Memory B cell (primary cell): ENCODE measurements around the gene AMPD1.

Source experiments
- ATAC-seq: fragments of 150-1000 bp; cut with Tn5 transposase; 2 replicates; pipeline ENCODE4 v1.10.0; 2021; ENCODE audit warnings: low read depth, mild to moderate bottlenecking, moderate library complexity
- DNase-seq, 2 donors: peaks; one replicate each; pipeline ENCODE4 v3.0.0; 2022; ENCODE audit warnings: low spot score in 2 of 2
- H3K27ac Mint-ChIP-seq: one replicate; pipeline ENCODE4 v1.8.0; 2022; ENCODE audit warnings: mild to moderate bottlenecking, moderate library complexity, mixed read lengths
- H3K27me3 Mint-ChIP-seq: one replicate; pipeline ENCODE4 v1.8.0; 2022; ENCODE audit warnings: mixed read lengths
- H3K36me3 Mint-ChIP-seq: one replicate; pipeline ENCODE4 v1.8.0; 2022; ENCODE audit warnings: mild to moderate bottlenecking, mixed read lengths
- H3K4me1 Mint-ChIP-seq: one replicate; pipeline ENCODE4 v1.8.0; 2022; ENCODE audit warnings: mixed read lengths
- H3K4me3 Mint-ChIP-seq: one replicate; pipeline ENCODE4 v1.8.0; 2022; ENCODE audit warnings: mild to moderate bottlenecking, moderate library complexity, mixed read lengths
- H3K9me3 Mint-ChIP-seq: one replicate; pipeline ENCODE4 v1.8.0; 2022; ENCODE audit warnings: mixed read lengths

Gene AMPD1

GRCh38 chr1:114695430-114696058 is at the start of gene AMPD1:
Gene AMPD1, minus strand, starts transcription at chr1:114695546. Its CDS starts 75 bp downstream, at chr1:114695471.
- Mint-ChIP-seq H3K27me3 (peaks cover 5% of the 10 kb centered on the region), H3K9me3 (no peaks in the 10 kb centered on the region), H3K36me3 (no peaks in the 10 kb centered on the region), H3K27ac (no peak within 1 kb of the TSS), H3K4me3 (no peak within 1 kb of the TSS), H3K4me1 (no peaks in the 10 kb centered on the region)
- no peak for ATAC-seq
- DNase-seq: no peak

DNA sequence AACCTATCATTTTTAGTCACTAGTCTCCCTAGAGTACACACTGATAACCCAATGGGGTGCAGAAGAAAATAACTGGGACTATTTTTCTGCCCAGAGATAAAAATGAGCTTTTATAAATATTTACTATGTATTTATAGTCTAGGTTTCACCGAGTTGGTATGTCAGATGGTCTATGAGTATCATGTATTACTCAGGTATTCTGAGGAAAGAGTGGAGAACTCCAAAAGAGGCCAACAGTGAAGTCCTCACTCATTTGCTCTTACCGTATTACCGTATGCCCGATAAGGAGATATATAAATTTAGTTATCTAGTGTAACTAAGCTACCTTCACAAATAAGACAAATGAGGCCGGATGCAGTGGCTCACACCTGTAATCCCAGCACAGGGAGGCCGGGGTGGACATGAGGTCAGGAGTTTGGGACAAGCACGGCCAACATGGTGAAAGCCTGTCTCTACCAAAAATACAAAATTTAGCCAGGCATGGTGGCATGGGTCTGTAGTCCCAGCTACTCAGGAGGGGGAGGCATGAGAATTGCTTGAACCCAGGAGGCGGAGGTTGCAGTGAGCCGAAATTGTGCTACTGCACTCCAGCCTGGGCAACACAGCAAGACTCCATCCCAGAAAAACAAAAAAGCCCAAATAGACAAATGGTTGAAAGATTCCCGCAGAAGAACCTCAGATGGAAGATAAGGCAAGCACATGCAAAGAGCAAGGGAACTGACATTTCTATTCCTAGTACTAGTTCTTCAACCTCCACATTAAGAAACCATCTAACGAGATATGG is 46.8 kb upstream of the AMPD1 start:
- peaks cover 14% of the 10 kb centered on the region for H3K4me1 Mint-ChIP-seq

DNA sequence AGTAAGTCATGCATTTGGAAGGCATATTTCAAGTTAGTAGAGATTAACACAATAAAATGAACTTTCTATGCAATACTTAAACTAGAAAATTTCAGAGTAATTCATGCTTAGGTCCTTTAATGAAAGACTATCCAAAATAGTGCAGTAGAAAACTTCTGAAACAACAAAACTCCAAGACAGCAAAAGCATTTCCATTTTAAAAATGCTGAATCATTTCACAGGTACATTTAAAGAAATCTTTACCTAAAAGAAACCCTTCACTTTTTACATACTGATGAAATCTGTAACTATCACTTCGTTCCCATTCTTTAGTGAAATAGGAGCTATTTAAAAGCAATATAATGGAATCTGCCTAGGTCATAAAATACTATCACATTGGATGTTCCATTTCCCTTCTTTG is 45.0 kb upstream of the AMPD1 start:
- Mint-ChIP-seq H3K27me3 (no peaks in the 10 kb centered on the region), H3K36me3 (peaks cover 28% of the 10 kb centered on the region), H3K9me3 (no peaks in the 10 kb centered on the region), H3K4me1 (peaks cover 14% of the 10 kb centered on the region), H3K4me3 (no peak overlapping the region), H3K27ac (no peak overlapping the region)
- ATAC-seq: no peak
- DNase-seq: no peak

More for the DNA sequence above, 46.8 kb upstream of the AMPD1 start:
- Mint-ChIP-seq H3K4me3 (no peak overlapping the region), H3K9me3 (no peaks in the 10 kb centered on the region), H3K36me3 (peaks cover 20% of the 10 kb centered on the region), H3K27me3 (no peaks in the 10 kb centered on the region), H3K27ac (peak overlapping the region; percentile 51)
- ATAC-seq (no peak), DNase-seq (no peak)

DNA sequence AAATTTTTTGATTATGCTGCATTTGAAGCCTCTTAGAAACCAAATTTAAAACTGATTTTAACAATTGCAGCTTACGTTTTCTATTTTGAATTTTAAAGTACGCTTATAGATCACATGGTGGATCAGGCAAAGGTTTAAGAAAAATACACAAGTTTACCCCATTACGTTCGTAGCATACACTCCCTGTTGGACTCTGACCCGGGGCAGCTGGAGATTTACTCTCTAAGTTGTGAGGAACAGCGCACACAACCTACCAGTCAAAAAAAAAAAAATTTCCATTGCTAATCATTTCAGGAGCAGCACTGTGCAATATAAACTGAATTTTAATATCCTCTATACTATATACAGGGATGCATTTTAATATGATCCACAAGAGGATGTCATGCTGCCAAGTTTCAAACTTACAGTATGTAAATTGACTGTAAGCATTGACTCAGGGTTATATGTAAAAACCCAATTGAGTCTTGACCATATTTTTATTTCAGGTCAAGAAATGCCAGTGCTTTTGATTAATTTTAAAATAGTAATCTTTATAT is 42.0 kb upstream of the AMPD1 start:
- H3K4me3 Mint-ChIP-seq: no peak overlapping the region
- H3K27ac Mint-ChIP-seq: no peak overlapping the region
- no peaks in the 10 kb centered on the region for H3K9me3 Mint-ChIP-seq

GRCh38 chr1:114735479-114735878 is 40.1 kb upstream of the AMPD1 start:
- Mint-ChIP-seq H3K27ac (peak overlapping the region; percentile 76), H3K36me3 (peaks cover 34% of the 10 kb centered on the region), H3K9me3 (no peaks in the 10 kb centered on the region), H3K4me3 (no peak overlapping the region), H3K27me3 (no peaks in the 10 kb centered on the region), H3K4me1 (peaks cover 4% of the 10 kb centered on the region)
- DNase-seq (no peak), ATAC-seq (no peak)

More for the DNA sequence above, 42.0 kb upstream of the AMPD1 start:
- peaks cover 32% of the 10 kb centered on the region for H3K36me3 Mint-ChIP-seq
- H3K4me1 Mint-ChIP-seq: peaks cover 8% of the 10 kb centered on the region
- no peaks in the 10 kb centered on the region for H3K27me3 Mint-ChIP-seq
- no peak for DNase-seq
- ATAC-seq: no peak

DNA sequence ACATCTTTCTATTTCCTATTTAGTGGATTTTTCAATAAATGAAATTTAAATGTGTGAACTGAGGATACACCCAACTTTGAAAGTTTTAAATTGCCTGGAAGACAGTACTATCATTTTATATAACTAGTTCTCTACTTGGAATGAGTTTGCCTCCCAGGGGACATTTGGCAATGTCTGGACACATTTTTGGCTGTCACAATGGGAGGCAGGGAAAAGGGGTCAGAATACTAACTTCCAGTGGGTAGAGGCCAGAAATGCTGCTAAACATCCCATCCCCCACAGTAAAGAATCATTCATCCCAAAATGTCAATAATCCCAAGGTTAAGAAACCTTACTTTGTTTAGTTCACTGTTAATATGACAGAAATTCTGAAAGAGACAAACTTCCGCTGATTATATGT is 34.4 kb upstream of the AMPD1 start:
- H3K36me3 Mint-ChIP-seq: peaks cover 36% of the 10 kb centered on the region
- H3K4me1 Mint-ChIP-seq: no peaks in the 10 kb centered on the region
- no peaks in the 10 kb centered on the region for H3K27me3 Mint-ChIP-seq
- ATAC-seq (no peak), DNase-seq (no peak)
- no peak overlapping the region for H3K4me3 Mint-ChIP-seq
- no peak overlapping the region for H3K27ac Mint-ChIP-seq
- no peaks in the 10 kb centered on the region for H3K9me3 Mint-ChIP-seq

- no peaks in the 10 kb centered on the region for H3K27me3 Mint-ChIP-seq
- peak overlapping the region; percentile 50 for H3K27ac Mint-ChIP-seq
- no peak overlapping the region for H3K4me3 Mint-ChIP-seq
- no peaks in the 10 kb centered on the region for H3K4me1 Mint-ChIP-seq
- no peak for ATAC-seq
- no peak for DNase-seq
- peaks cover 39% of the 10 kb centered on the region for H3K36me3 Mint-ChIP-seq
- H3K9me3 Mint-ChIP-seq: no peaks in the 10 kb centered on the region
These were observed 33.2 kb upstream of the AMPD1 start for GRCh38 chr1:114728553-114728952.

GRCh38 chr1:114725230-114725629 is 29.9 kb upstream of the AMPD1 start:
- H3K9me3 Mint-ChIP-seq: no peaks in the 10 kb centered on the region
- DNase-seq: no peak
- H3K36me3 Mint-ChIP-seq: peaks cover 40% of the 10 kb centered on the region
- no peak for ATAC-seq
- peak overlapping the region; percentile 73 for H3K27ac Mint-ChIP-seq
- no peaks in the 10 kb centered on the region for H3K27me3 Mint-ChIP-seq
- no peaks in the 10 kb centered on the region for H3K4me1 Mint-ChIP-seq
- H3K4me3 Mint-ChIP-seq: no peak overlapping the region

- Mint-ChIP-seq H3K36me3 (peaks cover 46% of the 10 kb centered on the region), H3K27me3 (no peaks in the 10 kb centered on the region), H3K27ac (peak overlapping the region; percentile 64), H3K4me1 (no peaks in the 10 kb centered on the region), H3K9me3 (no peaks in the 10 kb centered on the region), H3K4me3 (no peak overlapping the region)
- DNase-seq: no peak
- ATAC-seq: no peak
These were observed 28.6 kb upstream of the AMPD1 start for GRCh38 chr1:114723915-114724314.

DNA sequence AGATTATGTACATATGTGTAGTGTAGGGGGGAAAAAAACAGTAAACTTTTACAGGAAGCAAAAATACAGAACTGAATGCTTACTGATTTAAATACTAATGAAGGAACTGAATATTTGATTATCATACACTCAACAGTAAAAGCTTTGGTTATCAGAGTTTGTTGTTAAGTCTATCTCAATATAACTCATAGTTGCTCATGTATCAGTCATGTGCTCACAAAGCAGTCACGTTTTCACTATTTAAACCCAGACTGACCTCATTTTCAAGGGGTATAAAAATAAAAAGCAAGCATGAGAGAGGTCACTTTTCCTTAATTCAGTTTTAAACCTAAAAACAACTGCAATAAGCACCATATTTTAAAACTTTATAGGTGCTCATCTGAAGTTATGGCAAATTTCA is 28.1 kb upstream of the AMPD1 start:
- H3K4me1 Mint-ChIP-seq: no peaks in the 10 kb centered on the region
- ATAC-seq: no peak
- peak overlapping the region; percentile 64 for H3K27ac Mint-ChIP-seq
- no peak overlapping the region for H3K4me3 Mint-ChIP-seq
- no peak for DNase-seq
- H3K9me3 Mint-ChIP-seq: no peaks in the 10 kb centered on the region
- H3K27me3 Mint-ChIP-seq: no peaks in the 10 kb centered on the region
- peaks cover 47% of the 10 kb centered on the region for H3K36me3 Mint-ChIP-seq

DNA sequence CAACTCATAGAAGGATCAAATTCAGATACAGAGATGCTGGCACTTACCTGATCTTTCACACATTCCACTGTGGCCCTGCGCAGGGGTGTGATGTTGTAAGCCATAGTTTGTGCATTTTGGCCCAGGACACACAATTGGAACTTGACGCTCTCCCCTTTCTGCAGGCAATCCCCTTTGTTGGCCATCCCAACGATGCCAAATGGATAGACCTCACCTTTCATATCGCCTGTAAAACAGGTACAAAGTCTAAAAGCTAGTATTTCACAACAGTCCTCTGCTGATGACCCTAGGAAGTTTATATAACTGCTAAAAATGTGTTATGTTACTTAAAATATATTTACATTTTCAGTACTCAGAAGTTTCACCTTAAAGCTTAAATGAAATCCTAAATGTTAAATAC is 25.1 kb upstream of the AMPD1 start:
- H3K27ac Mint-ChIP-seq: peak overlapping the region; percentile 67
- H3K36me3 Mint-ChIP-seq: peaks cover 41% of the 10 kb centered on the region
- ATAC-seq (no peak), DNase-seq (no peak)
- H3K9me3 Mint-ChIP-seq: no peaks in the 10 kb centered on the region
- no peak overlapping the region for H3K4me3 Mint-ChIP-seq
- peaks cover 6% of the 10 kb centered on the region for H3K4me1 Mint-ChIP-seq
- no peaks in the 10 kb centered on the region for H3K27me3 Mint-ChIP-seq

- Mint-ChIP-seq H3K9me3 (no peaks in the 10 kb centered on the region), H3K27ac (peak overlapping the region; percentile 65), H3K4me1 (peaks cover 6% of the 10 kb centered on the region), H3K36me3 (peaks cover 35% of the 10 kb centered on the region), H3K4me3 (no peak overlapping the region), H3K27me3 (no peaks in the 10 kb centered on the region)
- ATAC-seq (no peak), DNase-seq (no peak)
These were observed 24.1 kb upstream of the AMPD1 start for GRCh38 chr1:114719424-114719787.

GRCh38 chr1:114718661-114719423 is 23.5 kb upstream of the AMPD1 start:
- no peaks in the 10 kb centered on the region for H3K9me3 Mint-ChIP-seq
- no peak overlapping the region for H3K4me3 Mint-ChIP-seq
- DNase-seq (no peak), ATAC-seq (no peak)
- peak overlapping the region; percentile 65 for H3K27ac Mint-ChIP-seq
- no peaks in the 10 kb centered on the region for H3K27me3 Mint-ChIP-seq
- H3K36me3 Mint-ChIP-seq: peaks cover 33% of the 10 kb centered on the region
- H3K4me1 Mint-ChIP-seq: peaks cover 6% of the 10 kb centered on the region
